HG03135 (cell line): Measurements from ENCODE around the gene MUCL3.
"Not testable (repeated sequence)": the region's sequence is repeated elsewhere in the genome, so short reads cannot be mapped to it uniquely, and the experiment has no call there.

Experiments
- ATAC-seq: cut with Tn5 transposase; IDR thresholded peaks from one replicate; pipeline ENCODE4 v1.9.1; 2021; ENCODE audit warnings: mild to moderate bottlenecking, moderate library complexity; ENCODE audit not compliant: unreplicated experiment

MUCL3 gene

DNA sequence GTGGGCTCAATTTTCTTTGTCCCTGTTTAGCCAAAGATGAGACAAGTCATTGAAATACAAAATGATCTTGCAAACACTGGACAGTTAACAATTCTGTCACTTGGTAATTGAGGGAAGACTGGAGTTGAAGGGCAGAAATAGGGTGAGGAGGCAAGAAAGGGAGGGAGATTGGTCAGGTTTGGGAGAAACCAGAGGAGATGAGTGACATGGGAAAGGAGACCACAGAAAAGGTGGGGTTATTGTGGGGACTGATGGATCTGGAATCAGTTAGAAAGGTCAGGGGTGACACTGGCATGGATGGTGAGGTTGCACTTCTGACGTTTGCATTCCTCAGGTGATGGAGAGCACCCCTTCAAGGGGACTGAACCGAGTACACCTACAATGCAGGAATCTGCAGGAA, 32.1 kb upstream of the MUCL3 start:
- ATAC-seq = no peak

DNA sequence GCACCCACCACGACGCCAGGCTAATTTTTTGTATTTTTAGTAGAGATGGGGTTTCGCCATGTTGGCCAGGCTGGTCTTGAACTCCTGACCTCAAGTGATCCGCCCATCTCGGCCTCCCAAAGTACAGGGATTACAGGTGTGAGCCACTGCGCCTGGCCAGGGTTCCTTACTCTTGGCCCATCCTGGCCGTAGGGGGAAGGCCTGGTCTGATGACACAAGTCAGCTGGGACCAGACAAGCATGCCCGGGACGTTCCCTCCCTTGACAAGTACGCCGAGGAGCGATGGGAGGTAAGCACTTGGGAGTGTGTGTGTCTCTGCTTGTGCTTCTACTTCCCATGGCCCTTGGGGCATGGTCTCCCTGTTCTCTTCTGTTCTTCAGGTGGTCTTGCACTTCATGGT, 30.3 kb upstream of the MUCL3 start:
- ATAC-seq = not testable (repeated sequence)

DNA sequence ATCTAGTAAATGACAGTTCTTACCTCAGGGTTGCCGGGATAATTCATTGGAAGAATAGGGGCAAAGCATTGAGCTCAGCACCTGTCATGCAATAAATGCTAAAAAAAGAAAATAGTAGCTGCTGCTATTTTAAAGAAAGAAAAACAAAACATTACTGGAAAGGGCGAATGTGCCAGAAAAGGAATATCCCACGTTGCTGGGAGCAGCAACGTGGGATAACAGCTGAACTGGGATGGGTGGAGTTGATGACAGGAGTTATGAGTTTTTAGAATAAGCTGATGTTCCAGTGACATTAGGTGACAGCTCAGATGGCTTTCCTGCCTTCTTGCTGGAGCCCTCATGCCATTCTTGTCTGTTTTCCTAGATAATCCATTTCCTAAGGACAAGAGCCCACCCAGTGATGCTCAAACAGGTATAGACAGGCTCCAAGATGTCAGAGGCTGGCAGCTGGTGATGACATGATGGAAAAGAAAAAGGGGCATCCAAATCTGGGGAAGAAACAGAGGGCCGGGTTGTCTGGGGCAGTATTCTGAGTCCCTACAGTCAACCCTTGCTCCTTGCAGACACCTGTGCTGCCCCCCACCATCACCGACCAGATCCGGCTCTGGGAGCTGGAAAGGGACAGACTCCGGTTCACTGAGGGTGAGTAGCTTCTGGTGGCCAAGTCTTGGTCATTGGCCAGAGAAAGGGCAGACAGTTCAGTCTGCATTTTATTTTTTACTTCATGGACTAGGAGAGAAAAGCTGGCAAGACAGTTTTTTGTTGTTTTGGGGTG, 27.8 kb upstream of the MUCL3 start:
- ATAC-seq = no peak

DNA sequence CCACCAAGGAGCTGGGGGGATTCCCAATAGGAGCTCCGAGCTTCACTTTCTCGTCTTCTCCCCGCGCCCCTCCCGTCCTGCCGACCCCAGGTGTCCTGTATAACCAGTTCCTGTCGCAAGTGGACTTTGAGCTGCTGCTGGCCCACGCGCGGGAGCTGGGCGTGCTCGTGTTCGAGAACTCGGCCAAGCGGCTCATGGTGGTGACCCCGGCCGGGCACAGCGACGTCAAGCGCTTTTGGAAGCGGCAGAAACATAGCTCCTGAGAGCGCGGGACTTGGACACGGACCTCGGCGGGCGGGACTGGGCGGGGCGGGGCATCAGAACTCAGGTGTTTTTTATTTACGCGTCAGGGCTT, 27.1 kb upstream of the MUCL3 start:
- no peak for ATAC-seq

DNA sequence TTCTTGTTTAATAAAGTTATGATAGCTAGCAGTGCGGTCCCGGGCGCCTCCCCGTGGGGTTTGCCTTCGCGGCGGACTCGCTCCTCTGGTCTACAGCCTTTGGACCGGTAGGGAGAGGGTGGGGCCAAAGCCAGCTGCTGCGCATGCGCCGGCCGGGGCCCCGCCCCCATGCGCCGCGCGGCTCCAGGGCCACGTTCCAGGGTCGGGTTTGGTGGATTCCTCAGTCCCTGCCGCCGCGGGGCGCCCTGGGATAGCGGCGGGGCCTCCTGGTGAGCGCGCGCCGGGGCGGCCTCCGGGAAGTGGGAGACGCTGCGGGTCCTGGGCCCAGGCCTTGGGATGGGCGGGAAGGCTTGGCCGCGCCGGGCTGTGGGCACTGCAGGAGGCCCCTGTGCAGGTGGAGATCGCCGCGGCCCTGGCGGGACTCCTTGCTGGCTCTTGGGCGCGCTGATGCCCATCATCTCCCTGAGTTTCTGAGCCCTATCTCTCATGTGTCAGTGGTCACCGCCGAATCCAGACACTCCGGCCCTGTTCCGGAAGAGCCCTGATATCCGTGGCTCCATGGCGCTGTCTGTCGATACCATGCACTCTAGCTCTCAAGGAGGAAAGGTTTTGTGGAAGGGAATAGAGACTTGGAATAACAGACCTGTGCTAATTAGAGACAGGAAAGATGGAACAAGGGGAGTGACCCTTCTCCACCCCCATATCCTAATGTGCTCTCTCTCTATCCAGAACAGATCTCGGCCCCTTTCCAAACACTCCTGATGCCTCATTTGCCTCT, 26.5 kb upstream of the MUCL3 start, which contains the start of gene VARS2:
VARS2 (plus strand) TSS at position 163 of the 778 bp plus-strand sequence; CDS start at position 762, 599 bp downstream.
- peak; percentile 71 for ATAC-seq

DNA sequence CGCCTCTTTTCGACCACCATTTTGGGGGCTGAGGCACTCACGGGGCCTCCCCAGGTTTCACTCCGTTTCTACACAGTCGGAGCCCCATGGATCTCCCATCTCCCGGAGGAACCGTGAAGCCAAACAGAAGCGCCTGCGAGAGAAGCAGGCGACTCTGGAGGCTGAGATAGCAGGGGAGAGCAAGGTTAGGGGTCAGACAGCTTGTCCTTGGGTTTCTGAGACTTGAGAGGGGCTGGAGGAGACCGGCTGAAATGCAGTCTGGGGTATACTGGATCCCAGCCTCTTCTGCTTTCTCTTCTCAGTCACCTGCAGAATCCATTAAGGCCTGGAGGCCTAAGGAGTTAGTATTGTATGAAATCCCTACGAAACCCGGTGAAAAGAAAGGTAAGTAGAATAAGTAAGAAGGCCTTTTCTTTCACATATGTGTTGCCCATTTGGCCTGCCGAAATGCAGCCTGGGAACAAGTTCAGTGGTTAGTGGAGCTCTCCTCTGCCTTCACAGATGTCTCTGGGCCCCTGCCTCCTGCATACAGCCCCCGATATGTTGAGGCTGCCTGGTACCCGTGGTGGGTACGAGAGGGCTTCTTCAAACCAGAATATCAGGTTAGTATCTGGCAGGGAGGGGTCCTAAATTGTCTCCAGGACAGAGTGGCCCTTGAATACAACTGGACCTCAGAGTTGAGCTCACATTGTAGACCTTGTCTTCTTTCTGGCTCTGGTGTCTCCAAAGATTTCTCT, 25.8 kb upstream of the MUCL3 start:
- ATAC-seq = no peak

DNA sequence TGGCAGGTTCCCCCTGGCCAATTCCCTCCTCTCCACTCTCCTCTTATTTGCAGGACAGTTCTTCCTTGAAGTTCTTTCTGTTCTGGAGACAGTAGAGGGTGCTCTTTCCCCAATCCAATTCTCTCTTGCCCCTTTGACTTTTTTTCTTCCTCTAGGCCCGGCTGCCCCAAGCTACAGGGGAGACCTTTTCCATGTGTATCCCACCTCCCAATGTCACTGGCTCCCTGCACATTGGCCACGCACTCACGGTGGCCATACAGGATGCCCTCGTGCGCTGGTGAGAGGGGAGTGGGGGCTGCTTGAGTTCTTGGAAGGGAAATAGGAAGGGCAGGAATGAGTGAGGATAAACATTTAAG, 25.2 kb upstream of the MUCL3 start:
- ATAC-seq = no peak

DNA sequence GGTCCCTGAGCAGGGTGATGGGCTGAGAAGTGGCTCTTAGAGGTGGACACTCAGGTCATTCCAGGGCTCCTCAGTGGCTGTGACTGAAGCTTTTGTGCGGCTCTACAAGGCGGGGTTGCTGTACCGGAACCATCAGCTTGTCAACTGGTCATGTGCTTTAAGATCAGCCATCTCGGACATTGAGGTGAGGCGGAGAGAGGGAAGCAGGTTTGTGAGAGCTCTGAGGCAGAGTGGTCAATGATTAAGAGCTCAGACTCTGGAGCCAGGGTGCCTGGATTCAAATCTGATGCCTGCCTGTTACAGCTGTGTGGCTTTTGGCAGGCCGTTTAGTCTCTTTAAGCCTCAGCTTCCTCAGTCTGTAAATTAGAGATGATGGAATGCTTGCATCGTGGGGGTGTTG, 23.7 kb upstream of the MUCL3 start:
- ATAC-seq = no peak

DNA sequence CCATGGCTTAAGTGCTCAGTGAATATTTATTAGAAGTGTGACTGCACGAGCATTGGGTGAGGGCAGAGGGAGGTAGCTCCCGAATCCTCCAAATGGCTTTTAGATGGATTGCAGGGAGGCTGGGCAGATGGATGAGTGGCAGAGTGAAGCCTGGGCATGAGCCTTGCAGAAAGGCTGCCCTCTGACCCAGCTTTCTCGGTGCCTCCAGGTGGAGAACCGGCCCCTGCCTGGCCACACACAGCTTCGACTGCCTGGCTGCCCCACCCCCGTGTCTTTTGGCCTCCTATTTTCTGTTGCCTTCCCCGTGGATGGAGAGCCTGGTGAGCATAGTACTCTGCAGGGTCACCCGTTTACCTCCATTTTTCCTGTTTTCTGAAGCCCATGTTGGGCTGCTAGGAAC, 23.3 kb upstream of the MUCL3 start:
- no peak for ATAC-seq

DNA sequence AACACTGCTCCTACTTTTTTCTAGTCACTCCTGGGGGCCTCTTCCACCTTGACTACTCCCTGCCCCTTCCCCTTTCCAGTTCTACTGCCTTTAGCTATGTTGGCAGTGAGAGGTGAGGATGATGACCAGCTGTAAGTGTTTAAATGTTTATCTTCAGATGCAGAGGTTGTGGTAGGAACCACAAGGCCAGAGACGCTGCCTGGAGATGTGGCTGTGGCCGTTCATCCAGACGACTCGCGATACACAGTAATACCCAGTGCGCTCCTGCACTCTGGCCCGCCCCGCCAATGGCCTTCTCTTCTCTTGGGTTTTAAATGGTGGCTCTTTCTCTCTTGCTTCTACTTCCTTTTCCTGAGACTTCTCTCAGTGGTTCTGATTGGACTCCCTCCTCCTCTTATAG, 22.1 kb upstream of the MUCL3 start:
- ATAC-seq = no peak

DNA sequence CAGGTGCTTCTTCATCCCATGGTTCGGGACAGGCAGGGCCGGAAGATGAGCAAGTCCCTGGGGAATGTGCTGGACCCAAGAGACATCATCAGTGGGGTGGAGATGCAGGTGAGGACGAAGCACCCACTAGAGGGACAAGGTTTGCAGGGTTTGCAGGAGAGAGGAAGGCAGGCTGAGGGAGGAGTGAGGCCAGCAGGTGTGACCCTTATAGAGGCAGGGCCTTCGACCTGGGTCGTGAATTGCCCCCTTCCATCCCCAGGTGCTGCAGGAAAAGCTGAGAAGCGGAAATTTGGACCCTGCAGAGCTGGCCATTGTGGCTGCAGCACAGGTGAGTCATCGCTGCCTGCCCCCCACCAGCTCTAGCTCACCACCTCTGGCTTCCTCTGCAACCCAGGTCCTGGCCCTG, 18.3 kb upstream of the MUCL3 start:
- no peak for ATAC-seq

DNA sequence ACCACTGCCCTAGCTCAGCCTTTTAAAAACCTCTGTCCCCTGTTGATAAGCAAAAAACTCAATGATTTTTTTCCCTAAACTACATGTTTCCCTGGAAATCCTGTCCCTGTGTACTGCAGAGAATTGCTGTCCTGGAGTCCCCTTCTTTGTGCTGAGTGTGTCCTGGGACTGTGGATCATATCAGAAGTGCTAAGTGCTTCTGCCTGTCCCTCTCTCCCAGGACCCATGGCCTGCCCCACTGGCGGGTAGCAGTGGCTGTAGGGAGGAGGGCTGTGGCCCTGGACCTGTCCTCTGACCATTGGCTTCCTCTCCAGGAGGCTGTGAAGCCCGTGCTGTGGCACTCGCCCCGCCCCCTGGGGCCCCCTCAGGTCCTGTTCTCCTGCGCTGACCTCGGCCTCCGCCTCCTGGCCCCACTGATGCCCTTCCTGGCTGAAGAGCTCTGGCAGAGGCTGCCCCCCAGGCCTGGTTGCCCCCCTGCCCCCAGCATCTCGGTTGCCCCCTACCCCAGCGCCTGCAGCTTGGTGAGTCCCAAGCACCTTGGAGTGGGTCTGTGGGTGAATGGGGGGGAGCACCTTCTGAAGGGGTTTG, 16.6 kb upstream of the MUCL3 start:
- ATAC-seq = not testable (repeated sequence)

DNA sequence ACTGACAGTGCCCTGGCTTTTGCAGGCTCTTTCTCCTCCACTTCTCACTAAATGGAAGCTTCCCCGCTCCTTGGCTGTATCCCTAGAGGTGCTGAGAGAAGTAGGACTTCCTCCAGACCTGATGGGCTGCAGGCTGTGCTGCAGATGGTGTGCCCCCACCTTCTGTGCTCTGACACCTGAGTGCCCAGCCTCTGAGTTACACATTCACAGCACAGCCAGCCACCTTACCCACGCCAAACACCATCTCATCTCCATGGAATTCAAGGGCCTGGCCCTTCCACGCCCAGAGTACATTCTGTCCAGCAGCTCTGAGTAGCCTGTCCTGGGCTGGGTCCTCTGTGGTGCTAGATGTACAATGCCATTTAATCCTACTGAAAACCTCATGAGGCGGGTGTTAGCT, 14.1 kb upstream of the MUCL3 start:
- ATAC-seq = no peak

DNA sequence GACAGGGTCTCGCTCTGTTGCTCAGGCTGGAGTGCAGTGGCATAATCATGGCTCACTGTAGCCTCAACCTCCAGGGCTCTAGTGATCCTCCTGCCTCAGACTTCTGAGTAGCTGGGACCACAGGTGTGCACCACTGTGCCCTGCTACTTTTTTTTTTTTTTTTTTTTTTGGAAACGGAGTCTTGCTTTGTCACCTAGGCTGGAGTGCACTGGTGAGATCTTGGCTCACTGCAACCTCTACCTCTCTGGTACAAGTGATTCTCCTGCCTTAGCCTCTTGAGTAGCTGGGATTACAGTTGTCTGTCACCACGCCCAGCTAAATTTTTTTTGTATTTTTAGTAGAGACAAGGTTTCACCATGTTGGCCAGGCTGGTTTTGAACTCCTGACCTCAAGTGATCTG, 13.7 kb upstream of the MUCL3 start:
- not testable (repeated sequence) for ATAC-seq

DNA sequence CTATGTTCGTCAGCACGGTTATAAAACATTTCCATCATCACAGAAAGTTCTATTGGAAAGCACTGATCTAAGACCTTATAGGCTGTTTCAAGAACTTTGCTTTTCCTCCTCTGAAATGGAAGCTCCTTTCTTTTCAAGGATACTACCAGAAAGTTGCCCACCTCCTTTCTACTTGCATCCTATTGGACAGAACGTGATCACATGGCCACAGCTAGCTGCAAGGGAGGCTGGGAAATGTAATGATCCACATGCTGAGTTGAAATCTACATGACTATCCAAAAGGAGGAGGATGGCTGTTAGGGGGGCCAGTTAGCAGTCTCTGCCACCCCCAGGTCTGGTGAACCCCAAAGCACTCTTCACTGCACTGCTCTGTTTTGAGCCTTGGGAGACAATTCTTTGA, 12.1 kb upstream of the MUCL3 start:
- ATAC-seq = no peak

DNA sequence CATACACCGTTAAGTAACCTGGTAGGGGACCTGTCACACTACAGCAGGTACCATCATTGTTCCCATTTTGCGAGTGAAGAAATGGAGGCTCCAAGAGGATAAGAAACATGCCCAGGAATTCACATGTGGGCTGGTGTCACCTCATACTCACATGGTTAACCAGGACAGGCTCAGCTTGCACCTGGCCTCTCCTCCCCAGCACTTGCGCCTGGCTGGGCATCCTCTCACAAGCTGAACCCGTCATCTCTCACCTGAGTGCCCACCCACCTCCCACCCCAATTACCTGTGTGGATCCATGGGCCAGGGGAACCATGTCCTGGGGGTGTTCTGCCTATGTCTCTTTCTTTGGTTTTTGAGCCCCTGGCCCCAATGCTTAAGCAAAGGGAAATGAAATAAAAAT, 10.3 kb upstream of the MUCL3 start:
- no peak for ATAC-seq

DNA sequence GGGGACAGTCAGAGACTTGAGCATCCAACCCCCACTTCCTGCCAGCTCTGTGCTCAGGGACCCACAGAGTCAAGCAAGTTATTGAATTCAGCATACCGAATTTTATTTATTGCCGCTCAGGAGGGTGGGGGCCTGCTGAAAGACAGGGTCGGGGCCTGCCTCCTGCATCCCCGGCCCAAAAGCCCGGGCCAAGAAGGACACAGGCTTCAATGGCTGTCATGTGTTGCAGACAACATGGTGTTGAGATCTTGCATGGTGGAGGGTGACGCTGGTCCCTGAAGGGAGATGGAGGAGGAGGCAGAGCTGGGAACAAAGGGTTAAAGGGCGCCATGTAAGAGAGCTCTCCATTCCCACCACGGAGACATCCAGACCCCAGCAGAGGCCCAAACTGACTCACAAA, 9.5 kb upstream of the MUCL3 start:
- ATAC-seq = no peak

DNA sequence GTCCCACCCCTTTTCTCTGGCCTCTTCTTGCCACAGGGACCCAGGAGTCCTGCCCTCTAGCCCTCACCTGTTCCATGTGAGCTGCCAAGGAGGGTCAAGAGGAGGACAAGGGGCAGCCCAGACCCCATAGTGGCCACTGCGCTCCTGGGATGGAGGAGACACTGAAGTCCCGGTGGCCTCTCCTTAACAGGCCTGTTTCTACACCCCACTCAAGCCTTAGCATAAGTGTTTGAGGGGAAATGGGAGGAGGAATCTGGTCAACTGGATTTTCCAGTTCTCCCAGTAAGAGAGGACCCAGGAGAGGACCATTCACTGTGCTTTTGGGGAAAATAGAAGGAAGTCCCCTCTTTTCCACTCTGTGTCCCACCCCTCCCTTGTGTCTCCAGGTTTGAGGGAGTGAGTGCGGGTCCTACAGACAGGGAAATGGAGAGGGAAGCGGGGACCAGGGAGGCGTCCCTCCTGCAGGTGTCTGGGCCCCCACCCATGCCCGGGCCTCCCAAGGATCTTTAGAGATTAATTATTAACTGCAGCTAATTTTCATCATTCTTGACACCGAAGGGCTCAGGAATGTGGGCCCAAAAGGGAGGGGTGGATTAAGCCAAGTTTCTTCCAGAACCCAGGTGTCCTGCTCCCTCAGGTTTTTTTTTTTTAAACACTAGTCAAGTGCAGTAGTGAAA, 8.7 kb upstream of the MUCL3 start, which contains the start of gene SFTA2:
SFTA2 (minus strand) TSS at position 202 of the 677 bp plus-strand sequence; CDS start at position 128, 74 bp downstream.
- no peak for ATAC-seq

DNA sequence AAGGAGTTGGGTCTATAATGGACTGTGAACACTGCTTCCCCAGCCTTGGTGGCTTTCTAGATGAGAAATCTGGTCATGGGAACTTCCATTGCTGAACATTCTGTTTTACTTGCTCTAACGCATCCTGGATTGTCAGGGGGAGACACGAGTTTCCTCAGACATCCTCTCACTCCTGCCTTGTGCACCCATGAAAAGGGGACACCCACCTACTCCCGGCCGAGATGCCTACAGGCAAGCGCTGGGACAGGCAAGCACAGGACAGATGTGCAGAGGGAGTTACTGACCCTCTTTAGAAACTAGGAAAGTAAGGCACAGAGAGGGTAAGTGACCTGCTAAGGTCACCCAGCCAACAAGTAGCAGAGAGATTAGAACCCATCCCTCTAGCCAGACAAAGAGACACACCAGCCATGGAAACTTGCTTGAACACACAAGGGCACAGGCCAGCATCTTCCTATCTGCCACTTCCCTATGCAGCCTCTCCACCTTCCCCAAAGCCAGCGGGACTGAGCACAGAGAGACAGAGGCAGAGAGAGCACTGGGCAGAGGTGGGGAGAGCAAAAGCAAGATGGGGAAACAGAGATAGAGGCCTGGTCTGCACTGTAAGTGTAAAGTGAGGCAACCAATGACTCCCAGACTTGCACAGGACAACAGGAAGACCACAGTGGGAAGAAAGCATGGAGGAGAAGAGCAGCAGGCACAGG, 8.0 kb upstream of the MUCL3 start:
- ATAC-seq = no peak

DNA sequence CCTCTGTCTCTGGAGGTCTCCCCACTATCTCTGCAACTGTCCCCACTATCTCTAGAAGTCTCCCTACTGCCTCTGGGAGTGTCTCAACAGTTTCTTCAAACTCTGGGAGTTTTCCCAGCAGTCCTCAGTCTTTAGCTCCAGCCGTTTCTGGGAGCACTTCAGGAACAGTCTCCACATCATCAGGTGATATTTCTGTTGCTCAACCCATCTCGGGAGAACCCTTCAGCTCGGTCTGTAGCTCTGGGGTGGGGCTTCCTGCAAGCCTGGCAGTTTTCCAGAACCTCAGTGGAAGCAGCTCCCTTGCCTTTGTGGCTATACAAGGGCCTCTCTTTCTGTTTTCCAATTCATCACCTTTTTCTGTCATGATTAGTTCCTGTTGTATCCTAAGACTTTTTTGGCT, 5.8 kb upstream of the MUCL3 start:
- ATAC-seq = no peak
